ENCODE data around the gene KIF17. TPM values are rescaled to one million over a fixed set of nuclear protein-coding genes. Genes with fewer than 3 reads are reported as not detected.

KIF17 gene
- polyA plus RNA-seq, 1 of the 3 experiments (the other 2 are of a cell fraction) = 4.3 TPM

DNA sequence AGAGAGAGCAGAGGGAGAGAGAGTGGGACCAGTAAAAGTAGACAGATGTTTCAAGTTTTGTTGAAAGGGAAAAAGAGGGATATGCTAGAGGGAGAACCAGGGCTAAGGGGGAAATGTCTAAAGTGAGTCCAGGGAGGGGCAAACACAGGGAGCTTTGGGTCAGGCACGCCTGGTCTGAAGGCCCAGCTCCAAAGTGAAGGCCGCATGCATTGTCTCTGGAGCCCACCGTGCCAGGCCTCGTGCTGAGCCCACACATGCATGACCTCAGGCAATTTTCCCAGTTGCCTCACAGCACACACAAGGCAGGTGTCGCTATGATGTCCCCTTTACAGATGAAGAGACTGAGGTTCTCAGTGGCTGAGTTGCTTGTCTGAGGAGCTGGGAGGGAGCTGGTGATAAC is 16.0 kb downstream of the KIF17 start:
- Histone ChIP-seq H3K27me3 (ENCODE audit: insufficient read depth) (no peaks in the 10 kb centered on the region), H3K36me3 (replicated peaks in 1 of 2; ENCODE audit: control insufficient read depth in 1 of 2, insufficient read depth in 2 of 2, low read length in 1 of 2) (no peaks in the 10 kb centered on the region), H3K9ac (no peak overlapping the region), H3K9me3 (no peaks in the 10 kb centered on the region), H3K4me2 (no peak overlapping the region), H4K20me1 (ENCODE audit: insufficient read depth) (no peaks in the 10 kb centered on the region), H3K27ac (ENCODE audit: low read depth in 2 of 2, low read length in 1 of 2) (no peak overlapping the region), H3K4me3 (ENCODE audit: low read depth in 2 of 2, low read length in 1 of 2) (no peak overlapping the region), H2AFZ (ENCODE audit: low read depth) (no peak overlapping the region), H3K9me2 (no peaks in the 10 kb centered on the region), H3F3A (replicated peaks; ENCODE audit: insufficient read depth) (peaks cover 5% of the 10 kb centered on the region), H3K4me1 (ENCODE audit: control insufficient read depth in 1 of 2, insufficient read depth in 2 of 2, low read depth in 1 of 2, low read length in 1 of 2) (peaks cover 3 to 21% of the 10 kb centered on the region in 2 experiments; a peak in 3 of 4 replicates), H3K79me2 (ENCODE audit: insufficient read depth) (no peaks in the 10 kb centered on the region)
- TF ChIP-seq NRF1 (IDR thresholded peaks at IDR 0.05; ENCODE audit: low read depth, low read length) (no peak), EZH2phosphoT487 (IDR thresholded peaks at IDR 0.05; ENCODE audit: borderline replicate concordance, low read depth) (no peak), GATA2 (CRISPR knock-in tag; IDR thresholded peaks at IDR 0.05) (no peak), FOXM1 (IDR thresholded peaks at IDR 0.05; ENCODE audit: low read depth) (no peak), GABPA (IDR thresholded peaks at IDR 0.05; ENCODE audit: low read depth) (no peak), ELF1 (IDR thresholded peaks at IDR 0.05) (no peak), FOXJ3 (CRISPR knock-in tag; IDR thresholded peaks at IDR 0.05) (no peak), RFX5 (IDR thresholded peaks at IDR 0.05; ENCODE audit: low read length) (no peak), POLR2AphosphoS5 (IDR thresholded peaks at IDR 0.05; ENCODE audit: low read depth, low read length) (no peak), RCOR1 (IDR thresholded peaks at IDR 0.05; ENCODE audit: low read length) (no peak), EP300 (IDR thresholded peaks at IDR 0.05; ENCODE audit: borderline replicate concordance in 1 of 2, low read depth in 1 of 2, low read length in 1 of 2) (no peak), YY1 (IDR thresholded peaks at IDR 0.05; ENCODE audit: low read depth) (no peak)
- TF ChIP-seq, protein P1, sequence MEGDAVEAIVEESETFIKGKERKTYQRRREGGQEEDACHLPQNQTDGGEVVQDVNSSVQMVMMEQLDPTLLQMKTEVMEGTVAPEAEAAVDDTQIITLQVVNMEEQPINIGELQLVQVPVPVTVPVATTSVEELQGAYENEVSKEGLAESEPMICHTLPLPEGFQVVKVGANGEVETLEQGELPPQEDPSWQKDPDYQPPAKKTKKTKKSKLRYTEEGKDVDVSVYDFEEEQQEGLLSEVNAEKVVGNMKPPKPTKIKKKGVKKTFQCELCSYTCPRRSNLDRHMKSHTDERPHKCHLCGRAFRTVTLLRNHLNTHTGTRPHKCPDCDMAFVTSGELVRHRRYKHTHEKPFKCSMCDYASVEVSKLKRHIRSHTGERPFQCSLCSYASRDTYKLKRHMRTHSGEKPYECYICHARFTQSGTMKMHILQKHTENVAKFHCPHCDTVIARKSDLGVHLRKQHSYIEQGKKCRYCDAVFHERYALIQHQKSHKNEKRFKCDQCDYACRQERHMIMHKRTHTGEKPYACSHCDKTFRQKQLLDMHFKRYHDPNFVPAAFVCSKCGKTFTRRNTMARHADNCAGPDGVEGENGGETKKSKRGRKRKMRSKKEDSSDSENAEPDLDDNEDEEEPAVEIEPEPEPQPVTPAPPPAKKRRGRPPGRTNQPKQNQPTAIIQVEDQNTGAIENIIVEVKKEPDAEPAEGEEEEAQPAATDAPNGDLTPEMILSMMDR (IDR thresholded peaks at IDR 0.05) = no peak
- TF ChIP-seq, protein P2, sequence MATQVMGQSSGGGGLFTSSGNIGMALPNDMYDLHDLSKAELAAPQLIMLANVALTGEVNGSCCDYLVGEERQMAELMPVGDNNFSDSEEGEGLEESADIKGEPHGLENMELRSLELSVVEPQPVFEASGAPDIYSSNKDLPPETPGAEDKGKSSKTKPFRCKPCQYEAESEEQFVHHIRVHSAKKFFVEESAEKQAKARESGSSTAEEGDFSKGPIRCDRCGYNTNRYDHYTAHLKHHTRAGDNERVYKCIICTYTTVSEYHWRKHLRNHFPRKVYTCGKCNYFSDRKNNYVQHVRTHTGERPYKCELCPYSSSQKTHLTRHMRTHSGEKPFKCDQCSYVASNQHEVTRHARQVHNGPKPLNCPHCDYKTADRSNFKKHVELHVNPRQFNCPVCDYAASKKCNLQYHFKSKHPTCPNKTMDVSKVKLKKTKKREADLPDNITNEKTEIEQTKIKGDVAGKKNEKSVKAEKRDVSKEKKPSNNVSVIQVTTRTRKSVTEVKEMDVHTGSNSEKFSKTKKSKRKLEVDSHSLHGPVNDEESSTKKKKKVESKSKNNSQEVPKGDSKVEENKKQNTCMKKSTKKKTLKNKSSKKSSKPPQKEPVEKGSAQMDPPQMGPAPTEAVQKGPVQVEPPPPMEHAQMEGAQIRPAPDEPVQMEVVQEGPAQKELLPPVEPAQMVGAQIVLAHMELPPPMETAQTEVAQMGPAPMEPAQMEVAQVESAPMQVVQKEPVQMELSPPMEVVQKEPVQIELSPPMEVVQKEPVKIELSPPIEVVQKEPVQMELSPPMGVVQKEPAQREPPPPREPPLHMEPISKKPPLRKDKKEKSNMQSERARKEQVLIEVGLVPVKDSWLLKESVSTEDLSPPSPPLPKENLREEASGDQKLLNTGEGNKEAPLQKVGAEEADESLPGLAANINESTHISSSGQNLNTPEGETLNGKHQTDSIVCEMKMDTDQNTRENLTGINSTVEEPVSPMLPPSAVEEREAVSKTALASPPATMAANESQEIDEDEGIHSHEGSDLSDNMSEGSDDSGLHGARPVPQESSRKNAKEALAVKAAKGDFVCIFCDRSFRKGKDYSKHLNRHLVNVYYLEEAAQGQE (IDR thresholded peaks at IDR 0.05; ENCODE audit: low read depth, low read length) = no peak
- 93% methylated on average over 3 of the region's 5 CpGs for WGBS (ENCODE audit: low lambda C conversion rate)
- no peak for DNase-seq
- POLR2A ChIA-PET = interaction anchor here (1.0 kb wide), 1 partner anchor 150 kb away, joined by 3 read pairs; the partner anchor contains the start of gene FAM43B
- CTCF ChIA-PET = interaction anchor here (1.1 to 2.0 kb wide), 3 partner anchors 26 to 493 kb away, joined by 3 to 8 read pairs (median 5); no protein-coding TSS in a partner anchor

Measured in SK-N-SH (cell line).